Left ventricle myocardium inferior (tissue), 1 donor: ENCODE data around the gene ZNF350. TPM values are rescaled to one million over a fixed set of nuclear protein-coding genes. Genes with fewer than 3 reads are reported as not detected.

Source experiments
- DNase-seq: peaks from one replicate; pipeline ENCODE4 v3.0.0-alpha.2; 2020
- H3K27ac ChIP-seq: fragments of 200-600 bp; replicated peaks from 2 replicates; pipeline ENCODE4 v1.8.0; 2021
- H3K27me3 ChIP-seq: fragments of 200-600 bp; 2 replicates; pipeline ENCODE4 v1.8.0; 2021; ENCODE audit warnings: low read depth
- H3K36me3 ChIP-seq: fragments of 200-600 bp; 2 replicates; pipeline ENCODE4 v1.8.0; 2021
- H3K4me1 ChIP-seq: fragments of 200-600 bp; 2 replicates; pipeline ENCODE4 v1.8.0; 2021
- H3K4me3 ChIP-seq: fragments of 200-600 bp; 2 replicates; pipeline ENCODE4 v1.8.0; 2021; ENCODE audit warnings: mild to moderate bottlenecking, moderate library complexity
- H3K9me3 ChIP-seq: fragments of 200-600 bp; replicated peaks from 2 replicates; pipeline ENCODE4 v1.8.0; 2021
- CTCF ChIP-seq: fragments of 200-600 bp; IDR thresholded peaks from 2 replicates; pipeline ENCODE4 v1.8.0; 2021; ENCODE audit warnings: antibody characterized with exemption, mild to moderate bottlenecking, borderline replicate concordance
- intact Hi-C: fragments of 100-400 bp; cut with micrococcal nuclease; formaldehyde crosslinking; loops from one replicate; pipeline ENCODE4 v1.11.0; 2022
- total RNA-seq: library from RNA; stranded (reverse); fragmentation: NEBNext Ultra II Directional; extraction: Animal tissue kit (Norgen Biotek cat#: 25700); gene quantifications from one replicate; pipeline ENCODE4 v1.2.1, GENCODE V29; 2021
- donor health status: DM: no; HTN: yes; CAD: no; lungs with severe emphysema.

Gene ZNF350
- total RNA-seq, 1 donor from 2014 or later = 8.0 TPM

- peaks cover 84% of the 10 kb centered on the region for H3K9me3 ChIP-seq
- H3K4me1 ChIP-seq = peaks cover 17% of the 10 kb centered on the region
- H3K4me3 ChIP-seq = no peak overlapping the region
- H3K27ac ChIP-seq = no peak overlapping the region
- intact Hi-C loops = no loop called here
- TF ChIP-seq CTCF = no peak
- no peak for DNase-seq
- no peaks in the 10 kb centered on the region for H3K27me3 ChIP-seq
- H3K36me3 ChIP-seq = peaks cover 91% of the 10 kb centered on the region
Observed at GRCh38 chr19:52022193-52022592, 35.6 kb upstream of the ZNF350 start.

GRCh38 chr19:52020506-52020905, 33.9 kb upstream of the ZNF350 start:
- Histone ChIP-seq H3K9me3 (peaks cover 94% of the 10 kb centered on the region), H3K4me1 (peaks cover 7% of the 10 kb centered on the region), H3K27me3 (no peaks in the 10 kb centered on the region), H3K4me3 (no peak overlapping the region), H3K27ac (no peak overlapping the region), H3K36me3 (peaks cover 100% of the 10 kb centered on the region)
- no peak for TF ChIP-seq CTCF
- intact Hi-C loops = no loop called here
- DNase-seq = no peak

GRCh38 chr19:52010674-52011073, 24.0 kb upstream of the ZNF350 start:
- intact Hi-C loops = no loop called here
- no peak for DNase-seq
- no peak for TF ChIP-seq CTCF
- H3K36me3 ChIP-seq = peaks cover 28% of the 10 kb centered on the region
- H3K27ac ChIP-seq = no peak overlapping the region
- H3K9me3 ChIP-seq = peaks cover 24% of the 10 kb centered on the region
- H3K4me1 ChIP-seq = peaks cover 23% of the 10 kb centered on the region
- no peaks in the 10 kb centered on the region for H3K27me3 ChIP-seq
- H3K4me3 ChIP-seq = no peak overlapping the region

GRCh38 chr19:52007806-52008557, 21.3 kb upstream of the ZNF350 start, which contains the start of gene ZNF615:
ZNF615 (minus strand) TSS chr19:52008211; CDS start chr19:52003711, 4,500 bp downstream.
- peaks cover 23% of the 10 kb centered on the region for H3K4me1 ChIP-seq
- DNase-seq = peak; percentile 91
- H3K9me3 ChIP-seq = peaks cover 29% of the 10 kb centered on the region
- intact Hi-C loops = no loop called here
- no peaks in the 10 kb centered on the region for H3K27me3 ChIP-seq
- H3K4me3 ChIP-seq = peak within 1 kb of the TSS; percentile 84
- peak within 1 kb of the TSS; percentile 93 for H3K27ac ChIP-seq
- peaks cover 33% of the 10 kb centered on the region for H3K36me3 ChIP-seq
- TF ChIP-seq CTCF = no peak

- H3K36me3 ChIP-seq = peaks cover 33% of the 10 kb centered on the region
- no peaks in the 10 kb centered on the region for H3K27me3 ChIP-seq
- no peak for TF ChIP-seq CTCF
- no peak for DNase-seq
- H3K9me3 ChIP-seq = peaks cover 34% of the 10 kb centered on the region
- peak overlapping the region; percentile 93 for H3K27ac ChIP-seq
- H3K4me3 ChIP-seq = peak overlapping the region; percentile 84
- peaks cover 23% of the 10 kb centered on the region for H3K4me1 ChIP-seq
- intact Hi-C loops = no loop called here
Observed at GRCh38 chr19:52007451-52007805, 20.8 kb upstream of the ZNF350 start.
